Activated effector memory CD4-positive, alpha-beta T cell treated with Interleukin-2 at 50 U/mL for 16 hours (primary cell): Measurements from ENCODE around the gene STAT1.

ENCODE experiments used
- DNase-seq: peaks from one replicate; pipeline ENCODE4 v3.0.0-alpha.2; 2020

STAT1 gene

GRCh38 chr2:191013932-191014652 lies at the start of gene STAT1:
TSS of gene STAT1 (minus strand) at chr2:191014171. CDS start at chr2:191010003, 4,168 bp downstream.
- peak; percentile 95 for DNase-seq

DNA sequence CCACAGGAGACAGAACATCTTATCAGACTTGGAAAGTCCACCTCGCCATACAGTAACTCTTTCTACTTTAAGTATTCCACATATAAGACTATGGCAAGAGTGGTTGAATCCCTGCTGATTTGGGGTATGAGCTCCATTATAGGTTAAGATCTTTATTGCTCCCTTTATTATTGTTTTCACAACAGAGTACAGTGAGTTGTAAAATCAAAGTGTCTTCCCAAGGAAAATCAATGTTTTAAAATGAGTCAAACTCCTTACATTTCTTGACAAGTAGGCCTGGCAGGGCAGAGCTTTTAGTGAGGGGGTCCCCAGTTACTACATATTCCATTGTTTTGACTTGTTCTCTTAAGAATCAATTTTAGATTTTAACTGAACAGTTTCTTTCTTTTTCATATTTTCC lies 49.6 kb upstream of the STAT1 start:
- DNase-seq, result no peak

- DNase-seq, result no peak
Observed at GRCh38 chr2:191061381-191061980, 47.5 kb upstream of the STAT1 start.

- no peak for DNase-seq
Observed at GRCh38 chr2:191059308-191059707, 45.3 kb upstream of the STAT1 start.

- no peak for DNase-seq
Observed at GRCh38 chr2:191056228-191056627, 42.3 kb upstream of the STAT1 start.

- no peak for DNase-seq
Observed at GRCh38 chr2:191053256-191053655, 39.3 kb upstream of the STAT1 start.

DNA sequence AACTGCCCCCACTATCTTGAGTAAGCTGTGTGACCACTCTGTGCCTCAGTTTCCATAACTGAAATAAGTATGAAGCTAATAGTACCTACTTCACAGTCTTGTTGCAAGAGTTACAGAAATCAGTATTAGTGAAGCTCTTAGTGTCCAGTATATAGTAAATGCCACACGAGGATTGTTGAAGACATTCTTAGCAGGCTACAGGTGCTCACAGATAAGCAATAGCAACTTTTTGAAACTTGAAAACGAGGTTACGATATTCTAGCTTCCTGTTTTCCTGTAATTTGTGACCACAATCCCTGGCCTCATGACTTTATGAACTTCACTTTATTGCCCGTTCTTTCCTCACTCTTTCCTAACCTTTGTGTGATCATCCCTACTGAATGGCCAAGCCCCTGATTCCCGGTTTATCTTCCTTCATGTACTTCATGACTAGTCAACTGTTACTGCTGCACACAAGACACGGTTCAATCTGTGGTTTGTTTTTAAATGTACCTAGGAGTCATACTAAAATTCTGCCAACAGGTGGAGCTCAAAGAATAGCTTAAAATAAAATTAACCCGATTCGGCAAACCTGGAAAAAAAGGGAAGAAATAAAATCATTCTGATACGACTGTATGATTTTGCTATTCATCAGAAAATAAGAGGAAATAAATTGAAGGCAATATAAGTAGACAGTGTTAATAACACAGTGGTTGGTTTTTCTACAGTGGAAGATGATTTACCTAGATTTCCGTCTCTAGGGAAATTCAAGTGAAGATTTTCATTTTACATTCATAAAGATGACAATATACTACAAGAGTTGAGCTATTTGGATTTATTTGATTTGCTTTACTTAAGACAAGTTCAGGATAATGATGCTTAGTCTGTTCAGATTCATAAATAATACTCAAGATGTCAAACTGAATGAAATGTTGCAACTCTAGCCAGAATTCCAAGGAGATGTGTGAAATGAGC lies 38.1 kb upstream of the STAT1 start:
- no peak for DNase-seq

DNA sequence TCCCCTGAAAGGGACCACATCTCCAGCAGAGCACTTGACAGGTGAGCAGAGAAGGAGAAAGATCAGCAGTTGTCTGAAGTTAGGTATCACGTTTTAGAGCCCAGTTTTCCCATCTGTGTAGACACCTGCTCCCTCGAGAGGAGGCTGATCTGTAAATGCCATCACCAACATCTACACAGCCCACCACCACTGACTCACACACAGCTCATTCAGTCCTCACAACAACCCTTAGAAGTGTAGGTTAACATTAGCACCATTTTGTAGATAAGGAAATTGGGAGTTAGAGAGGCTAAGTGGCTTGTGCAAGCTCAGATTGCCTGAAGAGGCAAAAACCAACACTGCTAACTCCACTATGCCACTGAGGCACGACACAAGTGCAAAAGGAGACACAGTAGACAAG lies 37.2 kb upstream of the STAT1 start:
- DNase-seq, result no peak

- DNase-seq, result no peak
Observed at GRCh38 chr2:191050640-191050987, 36.6 kb upstream of the STAT1 start.

DNA sequence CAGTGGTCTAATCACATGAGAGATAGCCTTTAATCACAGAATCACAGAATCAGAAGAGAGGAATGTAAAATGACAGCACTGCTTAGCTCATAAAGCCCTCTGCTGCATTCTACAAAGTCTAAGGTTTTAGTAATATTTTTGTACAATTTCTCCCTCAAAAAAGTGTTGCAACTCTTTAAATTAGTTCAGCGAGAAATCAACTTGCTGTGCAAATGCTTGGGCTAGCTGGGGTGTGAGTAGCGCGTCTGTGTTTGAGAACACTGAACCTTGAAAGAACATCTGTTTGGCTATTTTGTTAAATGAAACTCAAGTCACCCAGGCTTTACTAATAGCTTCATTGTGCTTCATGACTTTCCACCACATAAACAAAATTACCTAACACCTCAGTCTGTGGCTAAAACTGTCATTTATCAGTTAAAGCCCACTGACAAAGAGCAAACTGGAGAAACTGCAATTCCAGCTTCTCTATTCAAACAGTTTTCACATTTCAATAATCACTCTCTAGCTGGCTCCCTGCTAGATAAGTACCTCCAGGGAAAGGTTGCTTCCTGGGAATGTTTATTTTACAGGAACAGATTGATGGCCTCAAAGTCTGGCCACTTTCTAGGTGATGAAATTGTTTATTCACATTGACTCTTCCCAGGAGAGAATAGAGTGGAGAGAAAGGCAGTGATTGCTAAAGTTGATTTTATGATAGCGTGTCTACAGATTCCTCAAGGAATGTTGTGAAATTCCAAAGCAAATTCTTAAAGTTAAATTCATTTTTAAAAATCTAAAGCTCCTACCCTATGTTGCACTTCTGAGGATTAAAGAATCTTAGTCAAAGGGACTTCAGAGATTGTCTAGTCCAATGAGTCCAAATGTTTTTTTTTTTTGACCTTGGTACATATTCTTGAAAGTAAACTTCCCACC lies 36.0 kb upstream of the STAT1 start:
- no peak for DNase-seq

GRCh38 chr2:191048073-191048472 lies 34.1 kb upstream of the STAT1 start:
- DNase-seq, result no peak

- no peak for DNase-seq
Observed at GRCh38 chr2:191045141-191045540, 31.2 kb upstream of the STAT1 start.

GRCh38 chr2:191043438-191043837 lies 29.5 kb upstream of the STAT1 start:
- no peak for DNase-seq

GRCh38 chr2:191041418-191042161 lies 27.6 kb upstream of the STAT1 start:
- no peak for DNase-seq

- no peak for DNase-seq
Observed at GRCh38 chr2:191039616-191040015, 25.6 kb upstream of the STAT1 start.

DNA sequence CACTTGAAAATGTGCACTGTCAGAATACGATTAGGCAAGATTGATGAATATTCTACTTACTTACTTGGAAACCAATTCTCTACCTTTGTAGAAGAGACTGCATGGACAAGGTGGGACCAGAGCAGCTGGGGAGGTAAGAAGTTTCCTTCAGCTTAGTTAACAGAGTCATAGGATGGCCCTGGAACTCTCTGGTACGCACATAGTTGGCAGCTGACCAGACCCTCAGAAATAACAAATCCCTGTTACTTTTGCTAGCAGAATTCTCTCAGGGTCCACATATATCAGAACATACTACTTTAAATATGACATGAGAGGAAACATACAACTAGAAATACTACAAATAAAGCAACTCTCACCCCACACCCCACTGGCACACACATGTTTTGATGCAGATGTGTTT lies 24.8 kb upstream of the STAT1 start:
- DNase-seq, result no peak

GRCh38 chr2:191038241-191038725 lies 24.3 kb upstream of the STAT1 start:
- peak; percentile 37 for DNase-seq

GRCh38 chr2:191037351-191037750 lies 23.4 kb upstream of the STAT1 start:
- DNase-seq, result no peak

DNA sequence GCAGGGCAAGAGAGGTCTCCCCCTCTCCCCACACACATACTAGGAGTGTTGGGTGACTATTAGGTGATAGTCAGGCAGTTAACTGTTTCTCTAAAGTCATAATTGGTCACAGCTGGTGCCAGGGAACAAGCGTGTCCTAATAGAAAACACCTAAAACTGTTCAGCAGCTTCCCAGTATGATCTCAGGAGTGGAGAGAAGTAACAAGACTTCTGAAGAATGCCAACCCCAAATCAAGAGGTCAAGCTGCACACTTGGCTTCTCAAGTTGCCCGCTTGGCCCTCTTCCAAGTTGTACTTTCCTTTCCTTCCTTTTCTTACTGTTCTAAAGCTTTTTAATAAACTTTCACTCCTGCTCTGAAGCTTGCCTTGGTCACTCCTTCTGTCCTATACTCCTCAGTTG lies 22.4 kb upstream of the STAT1 start:
- no peak for DNase-seq

GRCh38 chr2:191032588-191033429 lies 18.8 kb upstream of the STAT1 start:
- no peak for DNase-seq

- DNase-seq, result no peak
Observed at GRCh38 chr2:191031256-191031655, 17.3 kb upstream of the STAT1 start.
